Aorta (tissue), 5 donors: ENCODE data around the gene SLC12A7. TPM values are rescaled to one million over a fixed set of nuclear protein-coding genes. Genes with fewer than 3 reads are reported as not detected.

Experiments used
- ATAC-seq: fragments of 200-7000 bp; cut with Tn5 transposase; one replicate; pipeline ENCODE4 v1.9.1; 2022; ENCODE audit warnings: moderate library complexity; ENCODE audit not compliant: low FRiP score
- DNase-seq, 2 donors: peaks; one replicate each; pipeline ENCODE4 v3.0.0-alpha.2; 2020
- H3K27ac ChIP-seq, 2 donors: one replicate each; pipeline ENCODE4 v1.5.1; 2013; ENCODE audit warnings: low read length in 2 of 2, mild to moderate bottlenecking in 2 of 2, moderate library complexity in 2 of 2, control low read depth in 1 of 2, inconsistent platforms in 1 of 2, low read depth in 1 of 2
- H3K27me3 ChIP-seq, 2 donors: one replicate each; pipeline ENCODE4 v1.6.1; 2013; ENCODE audit warnings: control low read depth in 1 of 2, low read length in 1 of 2, mild to moderate bottlenecking in 1 of 2, moderate library complexity in 1 of 2; ENCODE audit not compliant: insufficient read depth in 2 of 2, control insufficient read depth in 1 of 2
- H3K36me3 ChIP-seq, 2 donors: one replicate each; pipeline ENCODE4 v1.6.1; 2013; ENCODE audit warnings: control low read depth in 1 of 2, low read length in 1 of 2, mild to moderate bottlenecking in 1 of 2; ENCODE audit not compliant: insufficient read depth in 2 of 2, control insufficient read depth in 1 of 2
- H3K4me1 ChIP-seq, 2 donors: one replicate each; pipeline ENCODE4 v1.6.1; 2013; ENCODE audit warnings: low read length in 2 of 2, control low read depth in 1 of 2, mild to moderate bottlenecking in 1 of 2, moderate library complexity in 1 of 2; ENCODE audit not compliant: insufficient read depth in 2 of 2, control insufficient read depth in 1 of 2
- H3K4me3 ChIP-seq, 2 donors: one replicate each; pipeline ENCODE4 v1.5.1; 2013; ENCODE audit warnings: low read length in 2 of 2, control low read depth in 1 of 2, mild to moderate bottlenecking in 1 of 2
- H3K9me3 ChIP-seq: one replicate; pipeline ENCODE4 v1.6.1; 2013; ENCODE audit warnings: mild to moderate bottlenecking, low read length; ENCODE audit not compliant: control insufficient read depth
- WGBS, 2 donors: extraction: QIAGEN DNeasy Blood & Tissue Kit; methylation state at CpG; one replicate each; pipeline ENCODE4 v1.1.7; 2013; 5-methylcytosine and 5-hydroxymethylcytosine counted together
- intact Hi-C, 2 donors: fragments of 100-400 bp; cut with DNase I; formaldehyde crosslinking; loops; one replicate each; pipeline versions ENCODE4 v1.14.2 to v1.15.0; 2022
- polyA plus RNA-seq, 2 donors: library from polyadenylated mRNA; stranded (reverse); fragments of 200-250 nt; gene quantifications; one replicate each; pipeline ENCODE4 v1.2.3, GENCODE V29; 2013
- total RNA-seq, 2 donors: library from RNA; stranded (reverse); fragmentation: NEBNext Ultra II Directional; extraction: Animal tissue kit (Norgen Biotek cat#: 25700); gene quantifications; one replicate each; pipeline ENCODE4 v1.2.1, GENCODE V29; 2021
- donor health status: healthy with polysubstance abuse.
- donor health status: Bipolar disorder and iron deficiency.
- donor health status: DM: no; HTN: no; CAD: no.
- donor health status: DM: no; HTN: no; CAD: no.
- donor health status: DM: yes; HTN: yes; CAD: no.

The SLC12A7 gene
- total and polyA plus RNA-seq, 4 donors, result 4.5 to 54.4 (median 19.3) TPM

- no peak overlapping the region for H3K4me3 ChIP-seq
- H3K27me3 ChIP-seq, result no peaks in the 10 kb centered on the region
- WGBS, 2 donors, result 83 to 88% methylated on average over 19 of the region's 19 CpGs
- intact Hi-C loops, result no loop called here
- H3K36me3 ChIP-seq, result no peaks in the 10 kb centered on the region
- no peak for ATAC-seq
- H3K27ac ChIP-seq, result no peak overlapping the region
- peak in 1 of 2 donors; percentile 76 for DNase-seq
- H3K9me3 ChIP-seq, result no peaks in the 10 kb centered on the region
- H3K4me1 ChIP-seq, result no peaks in the 10 kb centered on the region
Measured at GRCh38 chr5:1144089-1144488, 32.2 kb upstream of the SLC12A7 start.

GRCh38 chr5:1143670-1143951 is 31.7 kb upstream of the SLC12A7 start:
- ATAC-seq (no peak), DNase-seq (no peak)
- WGBS, 2 donors, result 90 to 95% methylated on average over 7 of the region's 7 CpGs
- Histone ChIP-seq H3K27me3 (no peaks in the 10 kb centered on the region), H3K36me3 (no peaks in the 10 kb centered on the region), H3K27ac (no peak overlapping the region), H3K4me1 (no peaks in the 10 kb centered on the region), H3K4me3 (no peak overlapping the region), H3K9me3 (no peaks in the 10 kb centered on the region)
- intact Hi-C loops, result no loop called here

GRCh38 chr5:1142886-1143669 is 31.2 kb upstream of the SLC12A7 start:
- H3K4me1 ChIP-seq, result no peaks in the 10 kb centered on the region
- H3K36me3 ChIP-seq, result no peaks in the 10 kb centered on the region
- intact Hi-C loops, result no loop called here
- DNase-seq (no peak), ATAC-seq (no peak)
- no peaks in the 10 kb centered on the region for H3K9me3 ChIP-seq
- 92 to 95% methylated on average over 34 of the region's 34 CpGs for WGBS, 2 donors
- H3K27me3 ChIP-seq, result no peaks in the 10 kb centered on the region
- no peak overlapping the region for H3K27ac ChIP-seq
- H3K4me3 ChIP-seq, result no peak overlapping the region

GRCh38 chr5:1141834-1142233 is 30.0 kb upstream of the SLC12A7 start:
- intact Hi-C loops, result no loop called here
- Histone ChIP-seq H3K36me3 (no peaks in the 10 kb centered on the region), H3K9me3 (no peaks in the 10 kb centered on the region), H3K4me3 (no peak overlapping the region), H3K4me1 (no peaks in the 10 kb centered on the region), H3K27ac (no peak overlapping the region), H3K27me3 (no peaks in the 10 kb centered on the region)
- ATAC-seq (no peak), DNase-seq (no peak)
- 28 to 32% methylated on average over 6 of the region's 6 CpGs for WGBS, 2 donors

- Histone ChIP-seq H3K4me1 (no peaks in the 10 kb centered on the region), H3K4me3 (no peak overlapping the region), H3K27me3 (no peaks in the 10 kb centered on the region), H3K27ac (no peak overlapping the region), H3K36me3 (no peaks in the 10 kb centered on the region), H3K9me3 (no peaks in the 10 kb centered on the region)
- WGBS, 2 donors, result 62 to 64% methylated on average over 15 of the region's 15 CpGs
- intact Hi-C loops, result no loop called here
- DNase-seq (no peak), ATAC-seq (peak; percentile 5)
Measured at GRCh38 chr5:1140818-1141189, 28.9 kb upstream of the SLC12A7 start.

- intact Hi-C loops, result no loop called here
- WGBS, 2 donors, result 40 to 42% methylated on average over 23 of the region's 23 CpGs
- ATAC-seq, result peak; percentile 57
- no peaks in the 10 kb centered on the region for H3K4me1 ChIP-seq
- H3K36me3 ChIP-seq, result no peaks in the 10 kb centered on the region
- no peak overlapping the region for H3K27ac ChIP-seq
- H3K27me3 ChIP-seq, result no peaks in the 10 kb centered on the region
- H3K4me3 ChIP-seq, result no peak overlapping the region
- peak; percentile 81 to 88 for DNase-seq
- no peaks in the 10 kb centered on the region for H3K9me3 ChIP-seq
Measured at GRCh38 chr5:1140171-1140817, 28.4 kb upstream of the SLC12A7 start.

GRCh38 chr5:1139331-1140170 is 27.7 kb upstream of the SLC12A7 start:
- 92 to 93% methylated on average over 37 of the region's 37 CpGs for whole genome bisulfite sequencing, 2 donors
- H3K27ac ChIP-seq, result no peak overlapping the region
- H3K4me1 ChIP-seq, result no peaks in the 10 kb centered on the region
- no peaks in the 10 kb centered on the region for H3K9me3 ChIP-seq
- intact Hi-C loops, result no loop called here
- H3K4me3 ChIP-seq, result no peak overlapping the region
- DNase-seq, result no peak
- no peak for ATAC-seq
- no peaks in the 10 kb centered on the region for H3K27me3 ChIP-seq
- H3K36me3 ChIP-seq, result no peaks in the 10 kb centered on the region

- H3K9me3 ChIP-seq, result no peaks in the 10 kb centered on the region
- no peaks in the 10 kb centered on the region for H3K4me1 ChIP-seq
- H3K36me3 ChIP-seq, result no peaks in the 10 kb centered on the region
- intact Hi-C loops, result no loop called here
- DNase-seq (no peak), ATAC-seq (no peak)
- 85 to 90% methylated on average over 14 to 16 of the region's 16 CpGs for WGBS, 2 donors
- H3K27me3 ChIP-seq, result no peaks in the 10 kb centered on the region
- no peak overlapping the region for H3K27ac ChIP-seq
- H3K4me3 ChIP-seq, result no peak overlapping the region
Measured at GRCh38 chr5:1138445-1139245, 26.8 kb upstream of the SLC12A7 start.
